NT2/D1 (cell line): Measurements from ENCODE around the gene PTPRG.

ENCODE experiments used
- YY1 ChIP-seq: IDR thresholded peaks from 2 replicates; pipeline ENCODE4 v1.6.1; 2011; ENCODE audit not compliant: insufficient read length, insufficient read depth
- ZNF274 ChIP-seq: IDR thresholded peaks from 2 replicates; pipeline ENCODE4 v1.6.1; 2011; ENCODE audit warnings: mild to moderate bottlenecking, low read depth, low read length

GRCh38 chr3:62246985-62247384 is 685.6 kb downstream of the PTPRG start:
- TF ChIP-seq ZNF274 (no peak), YY1 (no peak)
